HFF-Myc (cell line): ENCODE data around the gene CCDC92.

Experiments used
- DNase-seq: peaks from one replicate; pipeline ENCODE4 v3.0.0-alpha.2; 2011; ENCODE audit warnings: low read depth; ENCODE audit errors: extremely low read depth
- H3K4me3 ChIP-seq: replicated peaks from 2 replicates; pipeline ENCODE4 v1.5.1; 2011; ENCODE audit warnings: low read depth, mild to moderate bottlenecking, control low read depth, low read length
- TF ChIP-seq, protein P1 (sequence below): IDR thresholded peaks from 2 replicates; pipeline ENCODE4 v1.5.1; 2012; ENCODE audit warnings: mild to moderate bottlenecking, low read depth, low read length, control low read depth; ENCODE audit errors: missing control alignments

The CCDC92 gene

DNA sequence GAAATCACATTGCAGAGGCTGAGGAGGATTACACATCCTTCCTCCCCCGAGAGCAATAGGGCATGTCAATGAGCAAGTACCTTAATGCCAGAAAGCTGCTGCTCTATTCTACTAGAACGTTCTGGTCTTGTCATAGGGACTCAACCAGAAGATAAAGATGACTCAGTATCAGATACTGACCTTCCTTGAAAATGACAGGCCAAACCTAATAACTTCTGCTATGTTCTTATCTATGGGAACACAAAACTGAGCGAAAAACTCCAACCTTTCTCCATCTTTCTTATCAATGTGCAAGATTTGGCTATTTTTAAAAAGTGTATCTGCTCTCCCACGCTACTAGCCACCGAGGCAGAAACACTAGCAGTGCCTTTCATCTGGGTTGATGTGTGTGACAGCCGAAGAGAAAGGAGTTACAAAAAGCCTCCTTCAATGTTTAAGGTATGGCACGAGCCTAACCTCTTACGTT is 5.5 kb downstream of the CCDC92 start:
- no peak overlapping the region for H3K4me3 ChIP-seq
- TF ChIP-seq, protein P1, sequence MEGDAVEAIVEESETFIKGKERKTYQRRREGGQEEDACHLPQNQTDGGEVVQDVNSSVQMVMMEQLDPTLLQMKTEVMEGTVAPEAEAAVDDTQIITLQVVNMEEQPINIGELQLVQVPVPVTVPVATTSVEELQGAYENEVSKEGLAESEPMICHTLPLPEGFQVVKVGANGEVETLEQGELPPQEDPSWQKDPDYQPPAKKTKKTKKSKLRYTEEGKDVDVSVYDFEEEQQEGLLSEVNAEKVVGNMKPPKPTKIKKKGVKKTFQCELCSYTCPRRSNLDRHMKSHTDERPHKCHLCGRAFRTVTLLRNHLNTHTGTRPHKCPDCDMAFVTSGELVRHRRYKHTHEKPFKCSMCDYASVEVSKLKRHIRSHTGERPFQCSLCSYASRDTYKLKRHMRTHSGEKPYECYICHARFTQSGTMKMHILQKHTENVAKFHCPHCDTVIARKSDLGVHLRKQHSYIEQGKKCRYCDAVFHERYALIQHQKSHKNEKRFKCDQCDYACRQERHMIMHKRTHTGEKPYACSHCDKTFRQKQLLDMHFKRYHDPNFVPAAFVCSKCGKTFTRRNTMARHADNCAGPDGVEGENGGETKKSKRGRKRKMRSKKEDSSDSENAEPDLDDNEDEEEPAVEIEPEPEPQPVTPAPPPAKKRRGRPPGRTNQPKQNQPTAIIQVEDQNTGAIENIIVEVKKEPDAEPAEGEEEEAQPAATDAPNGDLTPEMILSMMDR: no peak
- DNase-seq: no peak

DNA sequence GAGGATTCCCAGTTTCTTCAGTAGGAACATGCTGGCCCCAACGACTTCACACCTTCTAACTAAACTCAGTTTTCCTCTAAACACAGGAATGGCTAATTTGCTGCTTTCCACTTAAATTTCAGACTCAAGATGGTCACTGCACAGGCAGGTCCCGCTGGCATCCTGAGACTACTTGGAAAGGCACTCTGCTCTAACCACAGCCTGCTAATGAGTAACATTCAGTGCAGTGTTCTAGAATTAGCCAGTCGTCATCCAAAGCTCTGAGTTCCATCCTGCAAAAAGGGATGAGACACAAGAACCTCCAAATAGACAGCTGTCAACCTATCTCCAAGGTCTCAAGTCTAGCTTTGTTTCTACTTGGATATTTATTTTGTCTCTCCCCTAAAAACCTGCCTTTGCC is 6.0 kb downstream of the CCDC92 start:
- peak; percentile 17 for DNase-seq
- TF ChIP-seq, protein P1: no peak

DNA sequence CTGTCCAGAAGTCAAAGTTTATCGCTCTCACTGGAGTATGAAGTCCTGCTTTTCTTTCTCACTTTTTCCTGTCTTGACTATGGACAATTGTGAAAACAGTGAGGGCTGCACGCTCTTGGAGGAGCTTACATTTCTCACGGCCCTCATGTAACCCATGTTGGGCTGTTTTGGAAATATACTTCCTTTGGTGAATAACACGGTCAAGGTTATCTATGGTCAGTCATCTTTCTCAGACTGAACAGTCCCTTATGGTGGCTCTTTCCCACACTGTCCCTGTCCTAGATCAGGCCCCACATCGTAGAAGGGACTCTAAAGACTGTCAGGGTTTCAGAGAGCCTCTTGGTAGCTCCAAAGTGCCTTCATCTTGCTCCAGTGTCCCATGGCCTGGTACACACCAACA is 7.2 kb downstream of the CCDC92 start:
- TF ChIP-seq, protein P1: no peak

More for the DNA sequence above, 6.0 kb downstream of the CCDC92 start:
- no peak overlapping the region for H3K4me3 ChIP-seq

DNA sequence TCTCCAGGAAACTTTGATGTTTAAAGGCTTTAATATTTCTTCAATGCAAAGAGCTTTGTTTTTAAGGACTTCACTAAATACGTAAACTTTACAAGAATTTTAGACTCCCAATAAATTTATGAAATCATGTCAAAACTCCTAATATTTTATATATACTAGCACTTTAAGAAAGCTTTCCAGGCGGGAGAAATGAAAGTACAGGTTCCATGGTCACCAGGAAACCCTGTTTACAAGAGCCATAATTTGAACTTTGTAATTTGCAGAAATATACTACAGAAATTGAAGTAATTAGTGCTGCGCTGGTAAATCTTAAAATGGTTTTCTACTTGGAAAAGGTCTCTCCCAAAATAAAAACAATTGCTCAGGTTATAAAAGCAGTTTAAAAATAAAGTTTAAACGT is 8.8 kb downstream of the CCDC92 start:
- TF ChIP-seq, protein P1: no peak
- no peak overlapping the region for H3K4me3 ChIP-seq
- no peak for DNase-seq

More for the DNA sequence above, 7.2 kb downstream of the CCDC92 start:
- no peak for DNase-seq
- H3K4me3 ChIP-seq: no peak overlapping the region

DNA sequence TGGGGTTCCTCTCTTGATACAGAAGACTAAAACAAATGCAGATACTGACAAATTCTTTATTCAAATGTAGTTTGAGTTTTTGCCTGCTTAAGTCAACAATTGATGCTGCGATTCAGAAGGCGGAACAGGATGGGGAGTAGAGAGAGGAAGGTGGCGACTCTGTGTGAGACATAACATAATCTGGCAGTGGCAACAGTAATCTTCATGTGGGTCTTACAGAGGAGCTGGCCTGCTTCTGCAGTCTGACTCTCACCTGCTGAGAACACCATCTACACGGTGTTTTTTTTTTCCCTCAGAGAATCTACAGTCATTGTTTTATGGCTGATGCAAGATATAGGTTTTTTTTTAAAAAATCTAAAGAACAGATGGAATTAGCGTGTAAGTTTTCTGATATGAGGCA is 10.1 kb downstream of the CCDC92 start:
- TF ChIP-seq, protein P1: no peak
- no peak for DNase-seq
- H3K4me3 ChIP-seq: no peak overlapping the region

DNA sequence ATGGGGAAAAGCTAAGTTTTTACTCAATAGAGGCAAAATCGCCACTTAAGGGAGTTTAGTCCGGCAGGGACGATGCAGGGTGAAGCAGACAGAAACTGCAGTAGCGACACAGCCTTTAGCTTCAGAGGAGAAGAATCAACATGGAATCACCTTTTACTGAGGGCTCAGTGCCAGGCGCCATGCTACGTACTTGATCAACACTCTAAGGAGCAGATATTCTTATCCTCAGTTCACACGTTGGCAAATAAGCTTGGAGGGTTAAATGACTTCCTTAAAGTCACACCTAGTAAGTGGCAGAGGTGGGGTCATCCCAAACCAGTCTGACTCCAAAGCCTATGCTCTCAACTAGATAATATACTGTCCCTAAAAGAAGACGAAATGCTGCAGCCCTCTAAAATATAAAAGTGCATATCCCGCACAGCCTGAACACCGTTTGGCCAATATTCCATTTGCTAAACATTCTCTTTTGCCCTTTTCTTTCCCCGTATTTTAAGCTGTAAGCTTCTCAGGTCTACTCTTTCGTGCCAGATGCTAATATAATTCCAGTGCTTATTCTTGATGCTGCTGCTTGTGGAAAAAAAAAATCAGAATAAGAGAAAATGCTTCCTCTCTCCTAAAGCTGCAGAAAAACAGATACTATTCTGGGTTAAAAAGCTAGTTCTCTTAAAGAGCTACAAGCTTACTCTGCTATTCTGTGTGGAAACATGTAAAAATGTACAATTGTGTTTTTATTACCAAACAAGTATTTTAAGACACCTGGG is 10.9 kb downstream of the CCDC92 start:
- H3K4me3 ChIP-seq: no peak overlapping the region
- DNase-seq: no peak
- TF ChIP-seq, protein P1: no peak

DNA sequence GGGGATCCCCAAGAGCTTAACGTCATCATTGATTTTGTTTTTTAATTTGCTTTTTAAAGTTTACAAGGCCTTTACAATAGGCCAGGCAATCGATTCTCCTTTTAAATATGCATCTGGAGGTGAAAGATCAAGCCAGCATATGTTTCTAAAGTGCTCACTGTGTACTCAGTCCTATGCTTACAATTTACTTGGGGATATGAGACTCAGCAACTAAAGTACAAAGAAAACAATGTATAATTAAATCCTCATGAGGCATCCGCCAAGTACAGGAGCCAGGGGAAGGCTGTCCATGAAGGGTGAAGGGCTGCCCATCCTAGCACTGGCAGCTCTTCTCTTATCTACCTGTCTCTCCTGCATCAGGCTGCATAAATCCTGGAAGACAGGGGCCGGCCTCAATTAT is 11.8 kb downstream of the CCDC92 start:
- no peak overlapping the region for H3K4me3 ChIP-seq
- DNase-seq: peak; percentile 25
- TF ChIP-seq, protein P1: no peak
